Measurements from ENCODE around the gene LTBP2. TPM values are rescaled to one million over a fixed set of nuclear protein-coding genes. Genes with fewer than 3 reads are reported as not detected.

Gene LTBP2
- total and polyA plus RNA-seq, 7 donors, result 2.4 to 51.4 (median 11.8) TPM

DNA sequence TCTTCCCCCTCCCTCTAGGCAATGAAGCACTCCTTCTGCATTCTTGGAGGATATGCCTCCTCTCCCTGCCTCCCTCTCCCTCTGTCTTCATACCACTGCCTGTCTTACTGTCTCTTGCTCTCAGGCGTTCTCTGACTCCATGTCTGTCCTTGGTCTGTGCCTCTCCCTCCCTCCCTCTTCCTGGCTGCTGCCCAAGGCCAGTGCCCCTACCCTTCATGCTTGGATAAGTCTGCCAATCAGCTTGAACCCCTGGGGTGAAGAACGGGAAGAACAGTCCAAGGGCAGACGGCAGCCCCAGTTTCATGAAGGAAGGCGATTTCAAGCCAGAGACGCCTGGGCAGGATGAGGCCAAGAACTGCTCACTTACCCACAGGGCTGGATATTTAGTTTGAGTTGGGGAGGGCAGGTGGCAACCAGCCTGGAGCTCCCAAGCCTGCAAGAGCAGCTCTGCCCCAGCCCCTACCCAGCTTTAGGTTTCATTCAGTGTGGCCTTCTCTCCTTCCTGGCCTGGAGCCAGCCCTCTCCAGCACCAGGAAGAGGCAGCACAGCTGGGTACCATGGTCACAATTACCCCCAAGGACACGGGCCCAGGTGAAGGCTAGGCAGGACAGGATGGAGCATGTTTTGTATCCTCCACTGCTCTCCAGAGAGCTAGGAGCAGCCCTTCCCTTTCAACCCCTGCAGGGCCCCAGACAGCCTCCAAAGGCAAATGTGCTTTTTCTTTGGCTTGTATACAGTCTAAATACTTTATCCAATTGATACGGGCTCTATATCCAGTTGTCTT, 35.8 kb upstream of the LTBP2 start:
- TF ChIP-seq, protein P1, sequence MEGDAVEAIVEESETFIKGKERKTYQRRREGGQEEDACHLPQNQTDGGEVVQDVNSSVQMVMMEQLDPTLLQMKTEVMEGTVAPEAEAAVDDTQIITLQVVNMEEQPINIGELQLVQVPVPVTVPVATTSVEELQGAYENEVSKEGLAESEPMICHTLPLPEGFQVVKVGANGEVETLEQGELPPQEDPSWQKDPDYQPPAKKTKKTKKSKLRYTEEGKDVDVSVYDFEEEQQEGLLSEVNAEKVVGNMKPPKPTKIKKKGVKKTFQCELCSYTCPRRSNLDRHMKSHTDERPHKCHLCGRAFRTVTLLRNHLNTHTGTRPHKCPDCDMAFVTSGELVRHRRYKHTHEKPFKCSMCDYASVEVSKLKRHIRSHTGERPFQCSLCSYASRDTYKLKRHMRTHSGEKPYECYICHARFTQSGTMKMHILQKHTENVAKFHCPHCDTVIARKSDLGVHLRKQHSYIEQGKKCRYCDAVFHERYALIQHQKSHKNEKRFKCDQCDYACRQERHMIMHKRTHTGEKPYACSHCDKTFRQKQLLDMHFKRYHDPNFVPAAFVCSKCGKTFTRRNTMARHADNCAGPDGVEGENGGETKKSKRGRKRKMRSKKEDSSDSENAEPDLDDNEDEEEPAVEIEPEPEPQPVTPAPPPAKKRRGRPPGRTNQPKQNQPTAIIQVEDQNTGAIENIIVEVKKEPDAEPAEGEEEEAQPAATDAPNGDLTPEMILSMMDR (IDR thresholded peaks at IDR 0.05), result no peak
- 22 to 34% (median 23%) methylated on average over 7 of the region's 7 CpGs for WGBS, 3 donors
- no peak overlapping the region for H3K4me3 ChIP-seq
- intact Hi-C loops (cut with DNase I), result no loop called here
- no peaks in the 10 kb centered on the region for H3K27me3 ChIP-seq (ENCODE audit: insufficient read depth in 3 of 3, low read length in 2 of 3)
- peak in 1 of 4 donors; percentile 26 for ATAC-seq
- no peak overlapping the region for H3K27ac ChIP-seq
- H3K9me3 ChIP-seq, result no peaks in the 10 kb centered on the region
- H3K4me1 ChIP-seq, result no peaks in the 10 kb centered on the region
- peaks cover 0 to 2% of the 10 kb centered on the region in 2 donors for H3K36me3 ChIP-seq (ENCODE audit: insufficient read depth in 1 of 2, low read depth in 1 of 2)
- no peak for DNase-seq

DNA sequence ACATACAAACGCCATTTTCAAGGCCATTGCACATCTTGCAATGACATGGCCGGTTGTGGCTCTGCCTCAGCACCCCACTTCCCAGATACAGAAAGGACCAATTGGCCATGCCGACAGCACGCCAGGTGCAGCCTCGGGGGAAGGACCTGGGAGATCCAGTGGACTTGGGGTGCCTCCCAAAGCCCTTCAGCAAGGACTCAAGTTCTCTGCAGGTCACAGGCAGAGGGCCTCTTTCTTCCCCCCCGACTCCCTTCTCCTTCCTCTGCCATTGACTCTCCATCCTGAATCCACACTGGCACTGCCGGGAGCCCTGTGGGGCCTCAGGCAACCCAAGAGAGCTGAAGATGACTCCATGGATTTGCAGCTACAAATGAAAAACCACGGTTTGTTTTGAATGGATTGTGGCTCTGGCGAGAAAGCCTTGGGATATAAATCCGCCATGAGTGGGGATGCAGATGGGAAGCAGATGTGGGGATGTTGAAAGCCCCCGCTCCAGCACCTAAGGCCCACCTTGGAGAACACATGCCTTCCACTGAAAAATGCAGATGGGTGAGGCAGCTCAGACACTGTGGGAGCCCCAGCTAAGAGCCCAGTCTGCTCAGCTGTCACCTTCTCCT, 35.1 kb upstream of the LTBP2 start:
- H3K27me3 ChIP-seq (ENCODE audit: insufficient read depth in 3 of 3, low read length in 2 of 3), result no peaks in the 10 kb centered on the region
- H3K4me3 ChIP-seq, result no peak overlapping the region
- TF ChIP-seq, protein P1 (IDR thresholded peaks at IDR 0.05), result no peak
- no peaks in the 10 kb centered on the region for H3K36me3 ChIP-seq (ENCODE audit: insufficient read depth in 1 of 2, low read depth in 1 of 2)
- DNase-seq (no peak), ATAC-seq (no peak)
- peaks cover 4% of the 10 kb centered on the region for H3K4me1 ChIP-seq
- intact Hi-C loops (cut with DNase I), result no loop called here
- 82 to 87% (median 83%) methylated on average over 11 of the region's 11 CpGs for WGBS, 3 donors
- no peaks in the 10 kb centered on the region for H3K9me3 ChIP-seq
- H3K27ac ChIP-seq, result no peak overlapping the region

DNA sequence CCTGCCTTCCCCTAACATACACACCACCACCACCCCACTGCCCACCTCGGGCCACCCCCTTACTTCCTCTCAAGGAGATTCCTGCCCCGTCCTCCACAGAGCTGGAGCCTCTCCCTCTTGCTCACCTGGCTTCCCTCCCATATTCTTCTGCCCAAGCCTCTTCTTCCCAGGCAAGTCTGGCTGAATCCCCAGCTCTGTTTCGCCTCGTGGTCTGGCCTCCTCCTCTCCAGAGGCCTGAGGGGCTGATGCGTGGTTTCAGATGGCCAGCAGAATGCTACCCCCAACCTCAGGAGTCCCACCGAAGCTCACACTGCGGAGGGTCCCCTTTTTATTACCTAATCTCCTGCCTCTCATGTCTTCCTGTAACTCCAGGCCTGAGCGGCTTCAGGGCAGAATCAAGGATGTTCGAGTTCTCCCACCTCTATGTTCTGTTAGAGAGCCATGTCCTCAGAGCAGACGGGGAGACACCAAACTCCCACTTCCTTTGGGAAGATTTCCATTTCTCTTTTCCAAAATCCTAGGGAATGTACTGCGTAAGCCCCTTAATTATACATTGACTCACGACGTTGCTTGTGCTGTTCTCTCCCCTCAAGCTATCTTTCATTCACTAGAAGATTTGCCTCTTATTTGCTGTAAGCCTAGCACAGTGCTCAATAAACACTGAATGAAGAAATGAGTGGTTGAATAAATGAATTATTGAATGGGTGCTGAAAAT, 33.9 kb upstream of the LTBP2 start:
- peaks cover 11% of the 10 kb centered on the region for H3K4me1 ChIP-seq
- H3K4me3 ChIP-seq, result no peak overlapping the region
- DNase-seq (no peak), ATAC-seq (no peak)
- no peaks in the 10 kb centered on the region for H3K9me3 ChIP-seq
- no peaks in the 10 kb centered on the region for H3K27me3 ChIP-seq (ENCODE audit: insufficient read depth in 3 of 3, low read length in 2 of 3)
- H3K27ac ChIP-seq, result no peak overlapping the region
- TF ChIP-seq, protein P1 (IDR thresholded peaks at IDR 0.05), result no peak
- H3K36me3 ChIP-seq (ENCODE audit: insufficient read depth in 1 of 2, low read depth in 1 of 2), result no peaks in the 10 kb centered on the region
- intact Hi-C loops (cut with DNase I), result no loop called here
- WGBS, 3 donors, result 72 to 76% (median 76%) methylated on average over 13 of the region's 13 CpGs

DNA sequence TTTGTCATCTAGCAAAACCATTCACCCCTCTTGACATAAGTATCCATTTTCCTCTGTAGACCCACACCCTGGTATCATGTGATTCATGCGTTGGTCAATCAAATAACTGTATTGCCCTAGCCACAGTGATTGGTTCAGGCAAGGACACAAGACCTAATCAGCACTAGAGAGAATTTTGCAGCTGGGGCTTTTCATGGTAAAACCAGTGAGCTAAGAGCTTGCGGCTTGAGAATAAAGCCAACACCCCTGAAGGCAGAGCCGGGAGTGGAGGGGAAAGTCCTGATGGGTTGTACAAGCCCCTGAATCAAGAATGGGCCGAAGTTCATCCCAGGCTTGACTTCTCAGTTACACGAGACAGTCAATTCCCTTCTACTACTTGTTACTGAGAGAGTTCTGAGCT, 33.2 kb upstream of the LTBP2 start:
- Histone ChIP-seq H3K9me3 (no peaks in the 10 kb centered on the region), H3K36me3 (ENCODE audit: insufficient read depth in 1 of 2, low read depth in 1 of 2) (no peaks in the 10 kb centered on the region), H3K27ac (no peak overlapping the region), H3K27me3 (ENCODE audit: insufficient read depth in 3 of 3, low read length in 2 of 3) (no peaks in the 10 kb centered on the region), H3K4me3 (no peak overlapping the region), H3K4me1 (peaks cover 11% of the 10 kb centered on the region)
- TF ChIP-seq, protein P1 (IDR thresholded peaks at IDR 0.05), result no peak
- intact Hi-C loops (cut with DNase I), result no loop called here
- ATAC-seq, result no peak
- 71 to 80% (median 77%) methylated on average over 5 of the region's 5 CpGs for WGBS, 3 donors
- no peak for DNase-seq
